H1 (cell line): Measurements from ENCODE around the gene IL6ST. TPM values are rescaled to one million over a fixed set of nuclear protein-coding genes. Genes with fewer than 3 reads are reported as not detected.

ENCODE experiments used
- CTCF ChIA-PET: fragments of 300-600 bp; sonication (Branson Sonifier 250); formaldehyde crosslinking; loops from one replicate; lab custom pipeline; 2021; ENCODE audit not compliant: partially characterized antibody; lab: Charles Lee
- POLR2A ChIA-PET: fragments of 300-600 bp; sonication (Branson Sonifier 250); formaldehyde crosslinking; loops from one replicate; lab custom pipeline; 2021; ENCODE audit warnings: inconsistent platforms; ENCODE audit not compliant: partially characterized antibody; lab: Charles Lee
- DNase-seq, 2 experiments: peaks; one replicate each; pipeline versions ENCODE4 v3.0.0 to v3.0.0-alpha.2; 2010 to 2022; ENCODE audit warnings: low spot score in 2 of 2, low read depth in 1 of 2, mixed read lengths in 1 of 2
- FAIRE-seq: peaks from 2 replicates; lab custom pipeline; 2011; peaks lifted over from hg19 to GRCh38; lab: Jason Lieb, UNC
- H2AFZ ChIP-seq: 2 replicates; pipeline ENCODE4 v1.8.1; 2012; ENCODE audit warnings: low read length, inconsistent platforms
- H2AK5ac ChIP-seq: 2 replicates; pipeline ENCODE4 v1.6.1; 2013; ENCODE audit warnings: low read depth, low read length
- H2BK120ac ChIP-seq: replicated peaks from 2 replicates; pipeline ENCODE3; 2013; ENCODE audit warnings: low read depth, low read length, inconsistent platforms
- H2BK12ac ChIP-seq: 2 replicates; pipeline ENCODE4 v1.6.1; 2013; ENCODE audit warnings: low read depth, low read length
- H2BK15ac ChIP-seq: 2 replicates; pipeline ENCODE4 v1.6.1; 2013; ENCODE audit warnings: low read length
- H2BK20ac ChIP-seq: 2 replicates; pipeline ENCODE4 v1.6.1; 2013; ENCODE audit warnings: low read length
- H2BK5ac ChIP-seq: 2 replicates; pipeline ENCODE4 v1.6.1; 2013; ENCODE audit warnings: low read depth, low read length
- H3K14ac ChIP-seq: 2 replicates; pipeline ENCODE4 v1.6.1; 2013; ENCODE audit warnings: inconsistent platforms; ENCODE audit not compliant: insufficient read length
- H3K18ac ChIP-seq: 2 replicates; pipeline ENCODE4 v1.6.1; 2013; ENCODE audit warnings: low read length; ENCODE audit errors: extremely low read depth
- H3K23ac ChIP-seq: 2 replicates; pipeline ENCODE4 v1.6.1; 2013; ENCODE audit warnings: inconsistent platforms; ENCODE audit not compliant: insufficient read length
- H3K23me2 ChIP-seq: 2 replicates; pipeline ENCODE4 v1.6.1; 2013; ENCODE audit warnings: low read depth, low read length
- H3K27ac ChIP-seq: 2 replicates; pipeline ENCODE4 v1.6.1; 2011; ENCODE audit warnings: low read depth, low read length, inconsistent platforms
- H3K27me3 ChIP-seq, 4 experiments: replicated peaks in 1 of 4; 1 replicate in 1 of 4; 2 replicates in 3 of 4; pipeline versions ENCODE4 v1.6.1 to v1.8.1; 2011 to 2013; ENCODE audit warnings: low read length in 3 of 4, mild to moderate bottlenecking in 3 of 4, inconsistent platforms in 2 of 4, mixed read lengths in 2 of 4, moderate library complexity in 1 of 4; ENCODE audit not compliant: control insufficient read depth in 3 of 4, insufficient read depth in 3 of 4; ENCODE audit errors: extremely low read depth in 1 of 4
- H3K36me3 ChIP-seq, 4 experiments: 2 replicates each; pipeline versions ENCODE4 v1.6.1 to v1.8.1; 2011 to 2013; ENCODE audit warnings: mild to moderate bottlenecking in 4 of 4, low read length in 3 of 4, moderate library complexity in 2 of 4, control low read depth in 1 of 4, inconsistent platforms in 1 of 4; ENCODE audit not compliant: insufficient read depth in 4 of 4, control insufficient read depth in 2 of 4
- H3K4ac ChIP-seq: replicated peaks from 2 replicates; pipeline ENCODE3; 2013; ENCODE audit warnings: low read length, low read depth, mixed read lengths, inconsistent platforms; ENCODE audit not compliant: insufficient read length
- H3K4me1 ChIP-seq, 4 experiments: replicated peaks in 1 of 4; 1 replicate in 1 of 4; 2 replicates in 3 of 4; pipeline versions ENCODE4 v1.6.1 to v1.8.1; 2011 to 2013; ENCODE audit warnings: low read length in 3 of 4, inconsistent platforms in 2 of 4, mixed read lengths in 1 of 4; ENCODE audit not compliant: insufficient read depth in 4 of 4, control insufficient read depth in 3 of 4
- H3K4me2 ChIP-seq, 2 experiments: 2 replicates each; pipeline versions ENCODE4 v1.6.1 to v1.8.1; 2011 to 2013; ENCODE audit warnings: low read depth in 2 of 2, low read length in 2 of 2, control low read depth in 1 of 2, inconsistent platforms in 1 of 2, mild to moderate bottlenecking in 1 of 2; ENCODE audit not compliant: insufficient read depth in 1 of 2
- H3K4me3 ChIP-seq, 4 experiments: fragments of 200-600, 300-600 bp in 1 of 4; sonication (generic), shearing (Covaris generic), sonication (Bioruptor Twin) in 1 of 4; 2 replicates each; pipeline versions ENCODE4 v1.5.1 to v1.8.1; 2011 to 2016; ENCODE audit warnings: low read length in 4 of 4, low read depth in 3 of 4, control low read depth in 2 of 4, inconsistent platforms in 2 of 4, mild to moderate bottlenecking in 2 of 4, mixed read lengths in 1 of 4, moderate library complexity in 1 of 4; ENCODE audit not compliant: insufficient read depth in 2 of 4; ENCODE audit errors: extremely low read depth in 1 of 4
- H3K56ac ChIP-seq: replicated peaks from 2 replicates; pipeline ENCODE3; 2013; ENCODE audit warnings: low read depth, mild to moderate bottlenecking, mixed read lengths, low read length, inconsistent platforms; ENCODE audit not compliant: insufficient read length
- H3K79me1 ChIP-seq: 2 replicates; pipeline ENCODE4 v1.6.1; 2013; ENCODE audit warnings: low read depth, low read length, control low read depth
- H3K79me2 ChIP-seq, 2 experiments: 2 replicates each; pipeline versions ENCODE4 v1.6.1 to v1.8.1; 2012 to 2013; ENCODE audit warnings: low read length in 2 of 2, mild to moderate bottlenecking in 2 of 2, inconsistent platforms in 1 of 2; ENCODE audit not compliant: insufficient read depth in 2 of 2, control insufficient read depth in 1 of 2
- H3K9ac ChIP-seq, 4 experiments: replicated peaks in 1 of 4; 1 replicate in 1 of 4; 2 replicates in 3 of 4; pipeline versions ENCODE4 v1.6.1 to v1.8.1; 2011 to 2013; ENCODE audit warnings: low read depth in 3 of 4, low read length in 3 of 4, control low read depth in 2 of 4, mild to moderate bottlenecking in 2 of 4, moderate library complexity in 2 of 4, inconsistent platforms in 1 of 4; ENCODE audit errors: extremely low read depth in 1 of 4
- H3K9me3 ChIP-seq, 2 experiments: 2 replicates each; pipeline versions ENCODE4 v1.6.1 to v1.8.1; 2012 to 2013; ENCODE audit warnings: mild to moderate bottlenecking in 2 of 2, moderate library complexity in 2 of 2, control low read depth in 1 of 2, inconsistent platforms in 1 of 2, low read depth in 1 of 2, low read length in 1 of 2, mixed read lengths in 1 of 2; ENCODE audit not compliant: insufficient read depth in 2 of 2
- H4K20me1 ChIP-seq, 2 experiments: replicated peaks in 1 of 2; 2 replicates each; pipeline versions ENCODE3 to v1.8.1; 2011 to 2013; ENCODE audit warnings: inconsistent platforms in 2 of 2, low read length in 2 of 2, mild to moderate bottlenecking in 1 of 2; ENCODE audit not compliant: insufficient read depth in 2 of 2, control insufficient read depth in 1 of 2
- H4K5ac ChIP-seq: 2 replicates; pipeline ENCODE4 v1.6.1; 2013; ENCODE audit warnings: low read length, low read depth, mixed read lengths, inconsistent platforms; ENCODE audit not compliant: insufficient read length
- H4K8ac ChIP-seq: 2 replicates; pipeline ENCODE4 v1.8.0; 2013; ENCODE audit warnings: mild to moderate bottlenecking, moderate library complexity, low read length, inconsistent platforms; ENCODE audit not compliant: insufficient read depth; ENCODE audit errors: extremely low read depth
- H4K91ac ChIP-seq: replicated peaks from 2 replicates; pipeline ENCODE3; 2013; ENCODE audit warnings: low read length, mixed read lengths, inconsistent platforms; ENCODE audit not compliant: insufficient read length
- ATF3 ChIP-seq: IDR thresholded peaks from 2 replicates; pipeline ENCODE4 v1.6.1; 2011; ENCODE audit warnings: low read depth, mild to moderate bottlenecking, low read length; ENCODE audit not compliant: insufficient read depth
- CHD1 ChIP-seq: IDR thresholded peaks from 2 replicates; pipeline ENCODE4 v1.6.1; 2012; ENCODE audit warnings: low read depth, low read length, improper control_type of control experiment
- CTBP2 ChIP-seq: IDR thresholded peaks from 2 replicates; pipeline ENCODE4 v1.7.0; 2011; ENCODE audit warnings: borderline replicate concordance, mild to moderate bottlenecking, moderate library complexity, mixed read lengths, low read length; ENCODE audit not compliant: insufficient read depth, insufficient read length
- EZH2 ChIP-seq: fragments of 200-600 bp; sonication (generic); IDR thresholded peaks from 2 replicates; pipeline ENCODE4 v1.7.1; 2012; ENCODE audit warnings: low read depth, mild to moderate bottlenecking, moderate library complexity, low read length, inconsistent platforms; ENCODE audit not compliant: severe bottlenecking
- FOSL1 ChIP-seq: IDR thresholded peaks from 2 replicates; pipeline ENCODE4 v1.6.1; 2011; ENCODE audit warnings: mild to moderate bottlenecking, low read depth, low read length, moderate library complexity; ENCODE audit not compliant: insufficient read depth
- GABPA ChIP-seq: IDR thresholded peaks from 2 replicates; pipeline ENCODE4 v1.6.1; 2011; ENCODE audit warnings: mild to moderate bottlenecking, low read length, moderate library complexity, borderline replicate concordance; ENCODE audit not compliant: insufficient read depth
- HDAC2 ChIP-seq, 2 experiments: fragments of 300-600 bp in 1 of 2; sonication (generic) in 1 of 2; IDR thresholded peaks; 2 replicates each; pipeline ENCODE4 v1.6.1; 2011 to 2012; ENCODE audit warnings: low read depth in 2 of 2, low read length in 2 of 2, mild to moderate bottlenecking in 2 of 2, moderate library complexity in 2 of 2, borderline replicate concordance in 1 of 2, inconsistent platforms in 1 of 2
- KDM4A ChIP-seq: IDR thresholded peaks from one replicate; pipeline ENCODE4 v1.7.1; 2012; ENCODE audit warnings: low read depth, mild to moderate bottlenecking, moderate library complexity, low read length, inconsistent platforms; ENCODE audit not compliant: severe bottlenecking
- MAFK ChIP-seq: IDR thresholded peaks from 2 replicates; pipeline ENCODE4 v1.6.1; 2012; ENCODE audit warnings: low read depth, mild to moderate bottlenecking, improper control_type of control experiment, low read length
- NRF1 ChIP-seq: IDR thresholded peaks from 2 replicates; pipeline ENCODE4 v1.6.1; 2011; ENCODE audit warnings: mild to moderate bottlenecking, low read depth, low read length, improper control_type of control experiment
- SP1 ChIP-seq: IDR thresholded peaks from 2 replicates; pipeline ENCODE4 v1.6.1; 2011; ENCODE audit warnings: low read depth, low read length
- TAF1 ChIP-seq: IDR thresholded peaks from 2 replicates; pipeline ENCODE4 v1.6.1; 2011; ENCODE audit warnings: mild to moderate bottlenecking, low read depth, low read length
- ZNF274 ChIP-seq: IDR thresholded peaks from 2 replicates; pipeline ENCODE4 v1.7.0; 2012; ENCODE audit warnings: low read length, borderline replicate concordance; ENCODE audit errors: extremely low read depth
- WGBS, 2 experiments: shearing (Covaris generic) in 1 of 2; methylation state at CpG; one replicate each; pipeline versions ENCODE4 v1.1.6 to v1.1.7; 2013 to 2015; ENCODE audit warnings: low lambda C conversion rate in 2 of 2, mixed read lengths in 2 of 2, inconsistent platforms in 1 of 2, low coverage in 1 of 2, missing lambda C conversion rate in 1 of 2; ENCODE audit not compliant: insufficient replicate concordance in 2 of 2, insufficient coverage in 1 of 2, insufficient read length in 1 of 2; ENCODE audit errors: extremely low coverage in 1 of 2, missing lambda C conversion rate in 1 of 2; 5-methylcytosine and 5-hydroxymethylcytosine counted together
- polyA plus RNA-seq, 7 experiments: library from polyadenylated mRNA; depleted of rRNA in 3 of 7; stranded (reverse) in 5 of 7; unstranded in 2 of 7; fragments of >200 nt in 5 of 7; fragments of 200-250 nt in 2 of 7; gene quantifications; 1 replicate in 5 of 7; 2 replicates in 1 of 7; 4 replicates in 1 of 7; pipeline versions ENCODE4 v1.2.1 to v1.2.3, GENCODE V29; 2011 to 2013; ENCODE audit warnings: missing spikeins in 2 of 7, mixed read lengths in 2 of 7
- total RNA-seq: library from RNA; stranded (reverse); fragmentation: NEBNext Ultra II Directional; extraction: Animal tissue kit (Norgen Biotek cat#: 25700); gene quantifications from 2 replicates; pipeline ENCODE4 v1.2.1, GENCODE V29; 2021

Gene IL6ST
- total and polyA plus RNA-seq, 2 of the 8 experiments (the other 6 are each of a cell fraction or from before 2014, with no cell fraction given): 1.4 to 11.1 TPM

GRCh38 chr5:55986931-55987330 lies 7.8 kb downstream of the IL6ST start:
- CTCF ChIA-PET: interaction anchor here (0.7 to 0.8 kb wide), 2 partner anchors 50 to 856 kb away, joined by 3 read pairs; no protein-coding TSS in a partner anchor
- TF ChIP-seq GABPA (no peak), ATF3 (no peak), ZNF274 (no peak), TAF1 (no peak), FOSL1 (no peak), EZH2 (no peak), HDAC2 (IDR thresholded peaks at IDR 0.05; ENCODE audit: borderline replicate concordance in 1 of 2, low read depth in 2 of 2, low read length in 2 of 2) (no peak), NRF1 (no peak), KDM4A (no peak), SP1 (no peak), MAFK (no peak), CHD1 (no peak), CTBP2 (no peak)

More at GRCh38 chr5:55986931-55987330, 7.8 kb downstream of the IL6ST start:
- 86% methylated on average over 4 of the region's 4 CpGs; no CpG with 5 or more reads in 1 of the 2 experiments for WGBS, 2 experiments
- Histone ChIP-seq H2BK5ac (no peak overlapping the region), H3K4me2 (no peak overlapping the region), H4K8ac (no peak overlapping the region), H3K4me3 (no peak overlapping the region), H2BK15ac (no peak overlapping the region), H3K56ac (no peak overlapping the region), H3K23me2 (no peaks in the 10 kb centered on the region), H3K79me1 (no peaks in the 10 kb centered on the region), H3K27me3 (no peaks in the 10 kb centered on the region), H3K4me1 (no peaks in the 10 kb centered on the region), H3K27ac (no peak overlapping the region), H3K18ac (no peak overlapping the region), H2AFZ (no peak overlapping the region), H3K14ac (no peak overlapping the region), H3K23ac (no peak overlapping the region), H3K9me3 (no peaks in the 10 kb centered on the region), H2BK20ac (no peak overlapping the region), H3K4ac (no peak overlapping the region), H2AK5ac (no peak overlapping the region), H3K36me3 (no peaks in the 10 kb centered on the region), H2BK120ac (no peak overlapping the region), H4K20me1 (peaks cover 0 to 2% of the 10 kb centered on the region in 2 experiments), H2BK12ac (no peak overlapping the region), H4K91ac (no peak overlapping the region), H3K9ac (no peak overlapping the region), H3K79me2 (peaks cover 0 to 4% of the 10 kb centered on the region in 2 experiments; a peak in 1 of 4 replicates), H4K5ac (no peak overlapping the region)
- POLR2A ChIA-PET: interaction anchor here (0.6 kb wide), 1 partner anchor 1068 kb away, joined by 3 read pairs; no protein-coding TSS in a partner anchor
- FAIRE-seq (no peak), DNase-seq (no peak)
